AG04449 (cell line): ENCODE results near the gene PRAMEF9.

ENCODE experiments used
- CTCF ChIA-PET: fragments of 350-600 bp; formaldehyde crosslinking; extraction: SDS; loops from one replicate; lab custom pipeline; 2021; ENCODE audit warnings: antibody characterized with exemption; lab: Yijun Ruan, JAX
- POLR2A ChIA-PET: fragments of 400-600, 350-600 bp; formaldehyde crosslinking; extraction: SDS; loops from one replicate; lab custom pipeline; 2020; ENCODE audit warnings: antibody characterized with exemption, inconsistent platforms; lab: Yijun Ruan, JAX
- DNase-seq: peaks from one replicate; pipeline ENCODE4 v3.0.0-alpha.2; 2010; ENCODE audit warnings: low read depth, low spot score
- H3K4me3 ChIP-seq: 2 replicates; pipeline ENCODE4 v1.5.1; 2011; ENCODE audit warnings: low read depth, mild to moderate bottlenecking, control low read depth, low read length
- TF ChIP-seq, protein P1 (sequence below): IDR thresholded peaks from one replicate; pipeline ENCODE4 v1.5.1; 2011; ENCODE audit warnings: mild to moderate bottlenecking, moderate library complexity, low read length, control low read depth, inconsistent platforms; ENCODE audit not compliant: insufficient read depth; ENCODE audit errors: missing control alignments

Gene PRAMEF9

DNA sequence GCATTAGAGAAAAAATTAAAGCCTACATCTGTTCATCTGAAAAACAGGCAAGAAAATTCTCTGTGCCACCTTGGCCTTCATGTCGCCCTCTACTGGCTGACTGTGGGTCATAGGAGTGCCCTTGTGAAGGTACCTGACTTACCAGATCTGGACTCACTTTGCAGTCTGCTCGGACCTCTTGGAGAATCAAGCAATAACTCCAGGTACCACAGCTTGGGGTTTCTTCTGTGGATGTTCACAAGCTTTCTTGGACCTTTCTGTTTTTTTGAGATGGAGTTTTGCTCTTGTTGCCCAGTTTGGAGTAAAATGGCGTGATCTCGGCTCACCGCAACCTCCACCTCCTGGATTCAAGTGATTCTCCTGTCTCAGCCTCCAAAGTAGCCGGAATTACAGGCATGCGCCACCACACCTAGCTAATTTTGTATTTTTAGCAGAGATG, 56.7 kb downstream of the PRAMEF9 start:
- no peak for DNase-seq
- ChIA-PET CTCF (no interaction called here), POLR2A (no interaction called here)
- no peak overlapping the region for H3K4me3 ChIP-seq
- TF ChIP-seq, protein P1, sequence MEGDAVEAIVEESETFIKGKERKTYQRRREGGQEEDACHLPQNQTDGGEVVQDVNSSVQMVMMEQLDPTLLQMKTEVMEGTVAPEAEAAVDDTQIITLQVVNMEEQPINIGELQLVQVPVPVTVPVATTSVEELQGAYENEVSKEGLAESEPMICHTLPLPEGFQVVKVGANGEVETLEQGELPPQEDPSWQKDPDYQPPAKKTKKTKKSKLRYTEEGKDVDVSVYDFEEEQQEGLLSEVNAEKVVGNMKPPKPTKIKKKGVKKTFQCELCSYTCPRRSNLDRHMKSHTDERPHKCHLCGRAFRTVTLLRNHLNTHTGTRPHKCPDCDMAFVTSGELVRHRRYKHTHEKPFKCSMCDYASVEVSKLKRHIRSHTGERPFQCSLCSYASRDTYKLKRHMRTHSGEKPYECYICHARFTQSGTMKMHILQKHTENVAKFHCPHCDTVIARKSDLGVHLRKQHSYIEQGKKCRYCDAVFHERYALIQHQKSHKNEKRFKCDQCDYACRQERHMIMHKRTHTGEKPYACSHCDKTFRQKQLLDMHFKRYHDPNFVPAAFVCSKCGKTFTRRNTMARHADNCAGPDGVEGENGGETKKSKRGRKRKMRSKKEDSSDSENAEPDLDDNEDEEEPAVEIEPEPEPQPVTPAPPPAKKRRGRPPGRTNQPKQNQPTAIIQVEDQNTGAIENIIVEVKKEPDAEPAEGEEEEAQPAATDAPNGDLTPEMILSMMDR, result no peak
